ENCODE measurements around the gene LCORL. TPM values are rescaled to one million over a fixed set of nuclear protein-coding genes. Genes with fewer than 3 reads are reported as not detected.

The LCORL gene
- total RNA-seq, 4 donors from 2014 or later = 20.6 to 103 (median 64.1) TPM

DNA sequence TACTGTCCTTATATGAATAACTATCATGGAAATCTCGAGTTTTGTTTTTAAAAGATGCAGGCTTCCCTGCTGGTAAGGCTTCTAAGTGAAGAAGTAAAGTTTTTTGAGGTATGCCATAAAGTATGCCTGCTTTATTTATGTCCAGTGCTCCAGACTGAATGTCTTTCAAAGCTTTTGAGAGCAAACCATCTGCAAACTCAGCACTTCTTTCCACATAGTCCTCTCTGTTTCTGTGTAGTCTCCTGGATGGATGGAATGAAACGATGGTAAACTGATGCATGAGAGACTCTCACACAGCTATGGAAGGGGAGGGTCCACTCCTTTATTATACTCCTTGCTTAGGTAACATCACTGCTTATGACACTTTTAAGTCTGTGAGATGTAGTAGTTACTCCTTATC lies 137.0 kb downstream of the LCORL start:
- no peak for DNase-seq
- H3K27me3 ChIP-seq = no peaks in the 10 kb centered on the region
- no peaks in the 10 kb centered on the region for H3K4me1 ChIP-seq
- H3K4me3 ChIP-seq = no peak overlapping the region
- TF ChIP-seq, protein P1, sequence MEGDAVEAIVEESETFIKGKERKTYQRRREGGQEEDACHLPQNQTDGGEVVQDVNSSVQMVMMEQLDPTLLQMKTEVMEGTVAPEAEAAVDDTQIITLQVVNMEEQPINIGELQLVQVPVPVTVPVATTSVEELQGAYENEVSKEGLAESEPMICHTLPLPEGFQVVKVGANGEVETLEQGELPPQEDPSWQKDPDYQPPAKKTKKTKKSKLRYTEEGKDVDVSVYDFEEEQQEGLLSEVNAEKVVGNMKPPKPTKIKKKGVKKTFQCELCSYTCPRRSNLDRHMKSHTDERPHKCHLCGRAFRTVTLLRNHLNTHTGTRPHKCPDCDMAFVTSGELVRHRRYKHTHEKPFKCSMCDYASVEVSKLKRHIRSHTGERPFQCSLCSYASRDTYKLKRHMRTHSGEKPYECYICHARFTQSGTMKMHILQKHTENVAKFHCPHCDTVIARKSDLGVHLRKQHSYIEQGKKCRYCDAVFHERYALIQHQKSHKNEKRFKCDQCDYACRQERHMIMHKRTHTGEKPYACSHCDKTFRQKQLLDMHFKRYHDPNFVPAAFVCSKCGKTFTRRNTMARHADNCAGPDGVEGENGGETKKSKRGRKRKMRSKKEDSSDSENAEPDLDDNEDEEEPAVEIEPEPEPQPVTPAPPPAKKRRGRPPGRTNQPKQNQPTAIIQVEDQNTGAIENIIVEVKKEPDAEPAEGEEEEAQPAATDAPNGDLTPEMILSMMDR (IDR thresholded peaks at IDR 0.05) = no peak
- no peak for TF ChIP-seq POLR2A (IDR thresholded peaks at IDR 0.05)
- no peaks in the 10 kb centered on the region for H3K9me3 ChIP-seq
- H3K27ac ChIP-seq = no peak overlapping the region
- H3K36me3 ChIP-seq = no peaks in the 10 kb centered on the region

DNA sequence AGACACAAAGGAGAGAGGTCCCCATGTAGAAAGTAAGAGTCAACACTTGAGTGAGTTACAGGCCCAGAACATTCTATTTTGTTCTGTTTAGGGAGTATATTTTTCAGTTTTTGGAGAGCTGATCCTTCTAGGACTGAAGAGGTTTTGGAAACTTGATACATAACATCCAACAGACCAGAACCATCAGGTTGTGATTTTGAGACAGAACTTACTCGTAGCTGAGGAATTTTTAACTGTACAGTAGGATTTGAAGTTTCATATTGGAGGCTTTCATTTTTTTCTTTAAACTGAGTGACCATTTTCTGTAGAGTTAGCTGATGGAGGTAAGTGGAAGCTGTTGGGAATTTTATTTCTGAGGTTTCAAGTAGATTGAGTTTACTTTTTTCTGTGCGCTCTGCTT lies 137.5 kb downstream of the LCORL start:
- H3K36me3 ChIP-seq = no peaks in the 10 kb centered on the region
- no peak for DNase-seq
- H3K9me3 ChIP-seq = no peaks in the 10 kb centered on the region
- H3K4me1 ChIP-seq = no peaks in the 10 kb centered on the region
- H3K27me3 ChIP-seq = no peaks in the 10 kb centered on the region
- H3K27ac ChIP-seq = no peak overlapping the region
- H3K4me3 ChIP-seq = no peak overlapping the region
- TF ChIP-seq POLR2A (IDR thresholded peaks at IDR 0.05) = no peak
- TF ChIP-seq, protein P1 (IDR thresholded peaks at IDR 0.05) = no peak

DNA sequence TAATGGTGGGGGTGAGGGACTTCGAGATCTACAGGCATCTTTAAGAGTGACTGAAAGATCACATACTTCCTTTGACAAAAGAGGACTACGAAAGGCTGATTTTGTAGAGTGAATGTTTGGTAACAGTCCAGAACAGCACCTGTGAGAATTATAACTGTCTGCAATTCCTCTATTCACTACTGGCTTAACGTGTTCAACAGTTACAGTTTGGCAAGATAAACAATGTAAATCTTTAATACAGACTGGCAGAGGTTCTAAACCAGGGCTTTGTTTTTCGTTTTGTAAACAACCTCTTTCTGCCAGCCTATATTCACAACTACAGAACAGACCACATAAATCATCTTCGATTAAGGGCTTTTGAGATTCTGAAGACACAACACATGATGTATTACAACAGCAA lies 143.9 kb downstream of the LCORL start:
- H3K9me3 ChIP-seq = no peaks in the 10 kb centered on the region
- DNase-seq = no peak
- TF ChIP-seq POLR2A (IDR thresholded peaks at IDR 0.05) = no peak
- TF ChIP-seq, protein P1 (IDR thresholded peaks at IDR 0.05) = no peak
- no peak overlapping the region for H3K27ac ChIP-seq
- H3K27me3 ChIP-seq = no peaks in the 10 kb centered on the region
- no peaks in the 10 kb centered on the region for H3K4me1 ChIP-seq
- no peaks in the 10 kb centered on the region for H3K36me3 ChIP-seq
- no peak overlapping the region for H3K4me3 ChIP-seq

DNA sequence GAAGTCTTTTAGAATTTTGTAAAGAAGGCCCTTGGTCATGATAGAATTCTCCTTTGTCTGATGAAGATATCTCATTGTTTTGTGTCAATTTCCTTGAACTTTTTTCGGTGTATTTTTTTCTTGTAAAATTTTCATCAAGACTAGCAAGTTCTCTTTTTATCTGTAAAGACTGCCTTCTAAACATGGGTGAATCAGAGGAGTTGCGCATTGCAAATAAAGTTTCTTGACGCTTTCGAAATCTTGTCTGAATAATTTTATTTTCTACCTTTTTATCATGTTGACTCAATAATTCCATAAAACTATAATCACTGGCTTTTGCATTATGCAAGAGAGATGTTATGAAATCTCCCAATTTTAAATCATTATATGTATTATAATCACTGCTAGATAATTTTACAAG lies 144.6 kb downstream of the LCORL start:
- H3K9me3 ChIP-seq = no peaks in the 10 kb centered on the region
- H3K27ac ChIP-seq = no peak overlapping the region
- H3K36me3 ChIP-seq = no peaks in the 10 kb centered on the region
- no peak overlapping the region for H3K4me3 ChIP-seq
- H3K27me3 ChIP-seq = no peaks in the 10 kb centered on the region
- no peak for DNase-seq
- TF ChIP-seq, protein P1 (IDR thresholded peaks at IDR 0.05) = no peak
- TF ChIP-seq POLR2A (IDR thresholded peaks at IDR 0.05) = no peak
- H3K4me1 ChIP-seq = no peaks in the 10 kb centered on the region

DNA sequence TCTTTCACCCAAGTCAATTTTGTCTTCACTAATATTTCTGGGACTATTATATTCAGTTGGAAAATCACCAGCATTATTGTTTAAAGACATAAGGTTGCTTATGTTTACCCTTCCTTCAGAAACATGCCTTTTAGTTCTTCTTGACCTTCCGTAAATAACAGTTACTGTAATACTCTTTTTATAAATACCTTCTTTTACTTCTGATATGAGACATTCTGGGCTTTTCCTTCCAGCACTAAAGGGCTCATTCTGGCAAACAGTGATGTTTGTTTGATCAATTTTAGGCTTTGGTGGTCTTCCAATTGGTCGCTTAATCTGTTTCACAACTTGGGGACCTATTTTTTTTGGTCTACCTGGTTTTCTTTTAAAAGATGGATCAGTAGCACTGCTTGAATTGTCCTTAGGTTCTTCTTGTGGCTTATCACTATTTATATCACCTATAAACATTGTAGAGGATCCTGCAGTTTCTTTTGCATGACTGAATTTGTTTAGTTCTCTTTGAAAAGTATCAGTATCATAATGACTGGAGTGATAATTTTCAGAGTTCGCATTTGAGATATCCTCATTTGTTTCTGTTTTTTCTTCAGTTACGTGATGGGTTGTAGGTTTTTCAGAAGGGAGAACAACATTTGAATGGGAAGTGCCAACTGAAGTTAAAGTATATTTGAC lies 146.0 kb downstream of the LCORL start:
- Histone ChIP-seq H3K9me3 (no peaks in the 10 kb centered on the region), H3K4me3 (no peak overlapping the region), H3K27ac (no peak overlapping the region), H3K27me3 (no peaks in the 10 kb centered on the region), H3K4me1 (no peaks in the 10 kb centered on the region), H3K36me3 (no peaks in the 10 kb centered on the region)
- TF ChIP-seq, protein P1 (IDR thresholded peaks at IDR 0.05) = no peak
- TF ChIP-seq POLR2A (IDR thresholded peaks at IDR 0.05) = no peak
- DNase-seq = no peak

DNA sequence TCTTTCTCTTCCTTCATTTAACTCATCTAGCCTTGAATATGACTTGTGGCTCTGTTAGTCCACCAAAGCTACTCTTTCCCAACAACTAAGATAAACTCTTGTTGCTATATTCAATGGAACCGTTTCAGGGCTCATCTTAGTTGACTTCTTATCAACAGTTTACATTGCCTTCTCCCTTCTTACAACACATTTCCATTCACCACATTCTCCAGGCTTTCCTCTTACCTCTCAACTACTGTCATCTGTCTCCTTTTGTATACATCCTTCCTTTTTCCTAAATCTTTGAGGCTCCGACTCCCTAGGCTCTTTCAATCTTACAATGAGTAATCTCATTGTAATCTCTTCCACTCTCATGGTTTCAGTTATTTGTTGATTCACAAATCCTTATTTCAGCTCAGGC lies 152.2 kb downstream of the LCORL start:
- Histone ChIP-seq H3K27ac (no peak overlapping the region), H3K27me3 (no peaks in the 10 kb centered on the region), H3K36me3 (no peaks in the 10 kb centered on the region), H3K9me3 (no peaks in the 10 kb centered on the region), H3K4me1 (no peaks in the 10 kb centered on the region), H3K4me3 (no peak overlapping the region)
- TF ChIP-seq, protein P1 (IDR thresholded peaks at IDR 0.05) = no peak
- no peak for DNase-seq

All from Peyer's patch (tissue), 4 donors.